HepG2 (cell line): Measurements from ENCODE around the gene ELP1. TPM values are rescaled to one million over a fixed set of nuclear protein-coding genes. Genes with fewer than 3 reads are reported as not detected.

ENCODE experiments used
- BHLHE40 ChIP-seq: IDR thresholded peaks from 2 replicates; pipeline ENCODE4 v1.6.1; 2011; ENCODE audit warnings: low read length, improper control_type of control experiment
- BORCS8-MEF2B ChIP-seq: sonication (generic); formaldehyde crosslinking; IDR thresholded peaks from 2 replicates; pipeline ENCODE4 v1.8.0; 2022; ENCODE audit warnings: mild to moderate bottlenecking, missing genetic modification reagents
- GPBP1L1 ChIP-seq: sonication (generic); formaldehyde crosslinking; IDR thresholded peaks from 2 replicates; pipeline ENCODE4 v1.5.0; 2020; ENCODE audit warnings: mild to moderate bottlenecking, missing genetic modification reagents
- GTF3A ChIP-seq: sonication (generic); formaldehyde crosslinking; conservative IDR thresholded peaks from 2 replicates; pipeline ENCODE4 v1.4.0; 2020; ENCODE audit warnings: mild to moderate bottlenecking, missing genetic modification reagents
- IKZF4 ChIP-seq: sonication (generic); formaldehyde crosslinking; IDR thresholded peaks from 2 replicates; pipeline ENCODE4 v1.5.1; 2020; ENCODE audit warnings: borderline replicate concordance, mild to moderate bottlenecking, low read depth, missing genetic modification reagents; ENCODE audit errors: not compliant biosample characterization
- NPAS2 ChIP-seq: sonication (generic); formaldehyde crosslinking; IDR thresholded peaks from 2 replicates; pipeline ENCODE4 v1.8.0; 2022; ENCODE audit warnings: mild to moderate bottlenecking, missing genetic modification reagents, borderline replicate concordance
- PHB2 ChIP-seq: fragments of 450-650 bp; IDR thresholded peaks from 2 replicates; pipeline ENCODE4 v1.6.1; 2018; ENCODE audit not compliant: partially characterized antibody
- SP1 ChIP-seq, 2 experiments: fragments of 450-650 bp in 1 of 2; sonication (generic) in 1 of 2; formaldehyde crosslinking in 1 of 2; IDR thresholded peaks; 2 replicates each; pipeline versions ENCODE4 v1.4.0 to v1.6.1; 2016 to 2020; ENCODE audit warnings: missing genetic modification reagents in 1 of 2
- SSRP1 ChIP-seq: IDR thresholded peaks from 2 replicates; pipeline ENCODE4 v1.6.1; 2016; ENCODE audit warnings: control low read depth
- STAT6 ChIP-seq: sonication (generic); formaldehyde crosslinking; IDR thresholded peaks from 2 replicates; pipeline ENCODE4 v1.4.0; 2020; ENCODE audit warnings: missing genetic modification reagents, mild to moderate bottlenecking, borderline replicate concordance
- USF2 ChIP-seq, 2 experiments: sonication (generic) in 1 of 2; formaldehyde crosslinking in 1 of 2; IDR thresholded peaks; 2 replicates each; pipeline versions ENCODE4 v1.5.1 to v1.6.1; 2011 to 2020; ENCODE audit warnings: borderline replicate concordance in 1 of 2, low read depth in 1 of 2, low read length in 1 of 2, mild to moderate bottlenecking in 1 of 2, missing genetic modification reagents in 1 of 2, moderate library complexity in 1 of 2
- ZBTB25 ChIP-seq: IDR thresholded peaks from 2 replicates; pipeline ENCODE4 v1.6.1; 2018; ENCODE audit warnings: missing genetic modification reagents
- ZNF260 ChIP-seq: sonication (generic); formaldehyde crosslinking; IDR thresholded peaks from 2 replicates; pipeline ENCODE4 v1.4.0; 2020; ENCODE audit warnings: missing genetic modification reagents, low read depth, mild to moderate bottlenecking, borderline replicate concordance
- ZNF446 ChIP-seq: sonication (generic); formaldehyde crosslinking; IDR thresholded peaks from 2 replicates; pipeline ENCODE4 v1.5.0; 2020; ENCODE audit warnings: mild to moderate bottlenecking, missing genetic modification reagents
- ZNF674 ChIP-seq: sonication (generic); formaldehyde crosslinking; IDR thresholded peaks from 2 replicates; pipeline ENCODE4 v1.5.0; 2020; ENCODE audit warnings: low read depth, mild to moderate bottlenecking, missing genetic modification reagents
- ZNF746 ChIP-seq: sonication (generic); formaldehyde crosslinking; IDR thresholded peaks from 2 replicates; pipeline ENCODE4 v1.8.0; 2022; ENCODE audit warnings: mild to moderate bottlenecking, missing genetic modification reagents
- ZNF770 ChIP-seq: sonication (generic); formaldehyde crosslinking; IDR thresholded peaks from 2 replicates; pipeline ENCODE4 v1.5.0; 2020; ENCODE audit warnings: mild to moderate bottlenecking, missing genetic modification reagents
- ZSCAN25 ChIP-seq: sonication (generic); formaldehyde crosslinking; IDR thresholded peaks from 2 replicates; pipeline ENCODE4 v1.8.0; 2022; ENCODE audit warnings: mild to moderate bottlenecking, missing genetic modification reagents
- polyA plus RNA-seq, 8 experiments: library from polyadenylated mRNA; depleted of rRNA in 3 of 8; stranded (reverse) in 7 of 8; unstranded in 1 of 8; fragments of >200 nt; fragmentation: Illumina TruSeq in 4 of 8; extraction: Trizol in 4 of 8; gene quantifications; 2 replicates each; pipeline versions ENCODE4 v1.2.1 to v1.2.3, GENCODE V29; 2011 to 2016; ENCODE audit warnings: low read depth in 4 of 8, missing spikeins in 1 of 8, mixed read lengths in 1 of 8; ENCODE audit not compliant: insufficient read depth in 1 of 8
- total RNA-seq, 5 experiments: library from RNA; depleted of rRNA; stranded (reverse); fragments of >200 nt; fragmentation: Illumina TruSeq; extraction: Trizol; gene quantifications; 2 replicates each; pipeline ENCODE4 v1.2.3, GENCODE V29; 2016; ENCODE audit warnings: low read depth in 1 of 5

ELP1 gene
- total and polyA plus RNA-seq, 2 of the 13 experiments (the other 11 are each of a cell fraction or from before 2014, with no cell fraction given), result 157 to 275 TPM

- TF ChIP-seq GTF3A (CRISPR knock-in tag) (peak; percentile 66; the same call in 1 of the 2 replicates), PHB2 (no peak), BHLHE40 (no peak), ZNF770 (CRISPR knock-in tag) (peak; percentile 77), SP1 (IDR thresholded peaks at IDR 0.05) (no peak), SP1 (CRISPR knock-in tag; IDR thresholded peaks at IDR 0.05) (no peak; the same call in none of the 2 replicates), BORCS8-MEF2B (no peak), ZNF746 (peak; percentile 44; the same call in 1 of the 2 replicates), ZSCAN25 (no peak), ZNF674 (CRISPR knock-in tag) (no peak), STAT6 (no peak), ZBTB25 (CRISPR knock-in tag) (peak; percentile 73), SSRP1 (CRISPR knock-in tag) (0 out of 2 replicates have a peak, but pooled peaks have one; percentile 5), GPBP1L1 (CRISPR knock-in tag) (no peak), ZNF446 (CRISPR knock-in tag) (no peak), USF2 (IDR thresholded peaks at IDR 0.05; ENCODE audit: low read depth, low read length) (no peak), USF2 (CRISPR knock-in tag; IDR thresholded peaks at IDR 0.05; ENCODE audit: borderline replicate concordance) (no peak), IKZF4 (peak; percentile 14), ZNF260 (CRISPR knock-in tag) (no peak), NPAS2 (CRISPR knock-in tag) (no peak)
Observed at GRCh38 chr9:108933718-108934322, at the start of gene ELP1 (continued).
